Activated CD8-positive, alpha-beta memory T cell treated with anti-CD3 and anti-CD28 coated beads for 48 hours (primary cell): ENCODE results near the gene DPP6.
"Not testable (repeated sequence)": the region's sequence is repeated elsewhere in the genome, so short reads cannot be mapped to it uniquely, and the experiment has no call there.

Experiments
- DNase-seq, 3 experiments: peaks; one replicate each; pipeline ENCODE4 v3.0.0-alpha.2; 2020; ENCODE audit warnings: low read depth in 2 of 3, low spot score in 2 of 3

DPP6 gene

DNA sequence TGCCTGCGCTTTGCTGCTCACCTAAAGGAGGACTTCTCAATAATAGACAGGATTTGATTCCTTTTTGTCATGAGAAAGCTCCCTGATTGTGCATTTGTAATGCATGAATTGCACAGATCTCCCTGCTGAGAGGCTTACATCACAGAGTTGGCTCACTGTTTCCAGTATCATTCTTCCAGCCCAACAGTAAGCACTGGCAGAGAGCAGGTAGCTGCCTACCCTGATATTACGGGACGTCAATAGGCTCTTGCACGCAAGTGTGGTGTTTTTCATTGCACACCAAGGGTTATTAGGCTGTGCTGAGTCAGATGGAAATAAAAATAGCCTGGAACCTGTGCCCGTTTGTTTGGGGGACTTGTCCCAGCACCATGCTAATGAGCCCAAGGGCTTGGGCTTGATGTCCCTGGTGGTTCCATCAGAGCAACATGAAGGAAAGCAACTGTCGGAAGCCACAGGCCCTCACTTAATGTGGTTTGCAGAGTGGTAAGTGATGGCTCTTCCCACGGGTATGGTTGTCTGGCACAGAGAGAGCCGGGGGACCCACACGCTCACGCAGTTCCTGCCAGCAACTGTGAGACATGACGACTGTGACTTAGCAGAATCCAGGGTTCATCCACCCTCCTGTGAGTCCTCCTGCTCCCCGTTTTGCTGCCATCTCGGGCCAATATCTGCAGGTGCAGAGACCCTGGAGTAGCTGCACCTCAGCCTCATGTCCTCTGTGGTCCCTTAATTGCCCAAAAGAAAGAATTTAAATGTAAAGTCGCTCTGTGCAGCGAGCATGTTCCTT, 20.4 kb downstream of the DPP6 start:
- not testable (repeated sequence) for DNase-seq

DNA sequence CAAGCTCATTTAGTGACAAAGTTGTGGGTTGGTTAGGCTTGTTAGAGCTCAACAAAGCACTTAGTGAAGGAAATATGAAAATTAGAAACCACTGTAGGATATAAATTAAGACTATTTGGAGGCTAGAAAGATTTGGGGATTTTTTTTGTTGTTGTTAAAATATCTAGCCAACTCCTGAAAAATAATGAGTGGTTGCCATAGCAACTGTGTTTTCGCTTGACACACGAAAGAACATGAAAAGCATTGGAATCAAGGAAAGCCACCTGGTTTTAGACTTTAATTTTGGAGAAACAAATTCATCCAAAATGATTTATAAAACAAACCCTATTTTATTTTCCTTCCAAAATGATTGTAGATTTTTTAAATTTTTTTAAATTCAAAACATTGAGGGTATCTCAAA, 26.3 kb downstream of the DPP6 start:
- not testable (repeated sequence) for DNase-seq

DNA sequence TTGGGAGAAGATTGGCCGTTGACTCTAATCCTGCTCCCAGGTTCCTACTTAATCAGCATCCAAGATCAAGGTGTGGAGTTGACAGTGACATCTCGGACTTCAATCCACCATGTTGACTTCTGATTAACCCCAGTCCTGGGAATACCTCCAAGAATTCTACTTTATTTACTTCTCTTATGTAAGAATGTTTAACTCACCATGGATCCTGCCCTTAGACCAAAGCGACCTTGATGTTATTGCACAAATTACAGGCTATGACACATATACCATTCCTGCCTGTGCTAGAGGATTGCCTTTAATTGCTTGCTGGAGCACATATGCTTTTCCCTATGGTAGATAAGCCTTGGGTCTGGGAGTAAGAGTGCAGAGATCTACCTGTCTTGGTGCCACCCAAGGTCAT, 28.1 kb downstream of the DPP6 start:
- DNase-seq: not testable (repeated sequence)

DNA sequence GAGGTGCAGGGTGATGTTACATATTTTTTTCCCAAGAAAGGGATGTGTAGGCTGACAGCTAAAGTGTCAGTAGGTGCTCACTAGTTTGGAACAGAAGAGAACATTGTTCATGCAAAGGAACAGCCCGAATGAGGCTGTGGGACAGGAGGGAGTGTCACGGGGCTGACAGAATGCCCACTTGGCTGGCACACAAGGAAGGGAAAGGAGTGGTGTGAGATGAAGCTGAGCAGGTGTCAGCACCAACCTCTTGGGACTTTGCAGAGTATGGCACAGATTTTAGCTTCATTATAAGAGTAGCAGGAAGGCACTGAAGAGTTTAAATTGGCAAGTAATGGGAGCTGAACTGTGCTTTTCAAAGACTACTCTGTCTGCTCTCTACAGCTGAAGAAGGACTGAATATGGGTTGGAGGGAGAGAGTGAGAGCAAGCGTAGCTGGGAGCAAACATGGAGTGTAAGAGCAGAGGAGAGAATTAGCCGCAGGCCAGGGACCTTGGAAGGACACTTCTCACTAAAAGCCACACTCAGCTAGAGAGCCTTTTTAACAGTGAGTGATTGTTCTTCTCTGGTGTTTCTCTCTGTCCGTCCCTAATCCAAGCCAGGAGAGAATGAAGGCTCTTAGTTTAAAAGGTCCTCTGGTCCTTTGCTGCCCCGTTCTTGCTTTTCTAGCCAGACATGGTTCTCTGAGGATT, 35.0 kb downstream of the DPP6 start:
- not testable (repeated sequence) for DNase-seq

DNA sequence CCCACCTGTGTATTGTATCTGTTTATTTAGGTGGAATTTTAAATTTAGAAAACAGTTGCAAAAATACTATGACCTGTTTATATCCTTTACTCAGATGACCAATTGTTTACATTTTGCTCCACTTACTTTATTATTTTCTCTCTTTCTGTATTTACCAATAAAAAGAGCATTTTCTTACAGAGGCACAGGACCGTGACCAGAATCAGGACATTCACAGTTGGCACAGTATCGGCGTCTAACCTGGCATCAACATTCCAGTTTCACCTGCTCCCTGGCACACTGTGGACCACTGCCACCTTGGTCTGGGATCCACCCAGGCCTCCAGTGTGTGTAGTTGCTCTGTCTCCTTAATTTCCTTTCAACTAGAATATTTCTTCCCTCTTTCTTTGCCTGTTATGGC, 39.9 kb downstream of the DPP6 start:
- not testable (repeated sequence) for DNase-seq

DNA sequence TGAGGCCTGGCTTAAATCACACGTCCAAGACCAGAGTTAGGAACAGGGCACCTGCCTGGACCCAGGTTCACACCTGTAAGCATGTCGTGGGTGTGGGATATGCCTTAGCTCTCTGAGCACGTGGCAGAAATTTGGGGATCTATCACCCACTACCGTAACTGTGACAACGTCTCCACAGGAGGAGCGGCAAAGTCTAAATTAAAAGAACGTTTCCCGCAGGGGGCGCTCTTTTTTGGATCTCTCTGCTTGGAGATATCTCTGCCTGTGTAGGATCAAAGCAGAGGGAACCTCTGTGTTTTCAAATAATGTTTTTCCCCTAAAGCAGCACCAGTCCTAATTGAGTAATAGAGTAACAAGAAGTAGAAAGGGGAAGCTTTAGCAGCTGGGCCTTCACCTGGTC, 43.0 kb downstream of the DPP6 start:
- DNase-seq: not testable (repeated sequence)

DNA sequence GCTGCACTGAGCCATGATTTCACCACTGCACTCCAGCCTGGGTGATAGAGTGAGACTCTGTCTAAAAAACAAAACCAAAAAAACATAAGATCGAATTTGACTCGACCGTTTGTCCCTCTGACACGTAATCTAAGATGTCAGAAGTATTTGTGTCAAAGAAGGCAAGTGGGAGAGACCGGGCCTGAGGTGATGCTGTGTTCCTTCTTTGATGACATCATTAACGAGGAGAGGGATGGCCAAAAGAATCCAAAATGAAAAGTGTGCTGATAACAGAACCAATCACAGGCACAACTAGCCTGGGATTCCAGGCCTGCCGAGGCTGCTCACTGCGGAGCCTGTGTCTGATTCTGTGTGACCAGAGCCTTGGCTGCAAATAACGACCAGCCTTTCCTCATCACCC, 52.9 kb downstream of the DPP6 start:
- not testable (repeated sequence) for DNase-seq

DNA sequence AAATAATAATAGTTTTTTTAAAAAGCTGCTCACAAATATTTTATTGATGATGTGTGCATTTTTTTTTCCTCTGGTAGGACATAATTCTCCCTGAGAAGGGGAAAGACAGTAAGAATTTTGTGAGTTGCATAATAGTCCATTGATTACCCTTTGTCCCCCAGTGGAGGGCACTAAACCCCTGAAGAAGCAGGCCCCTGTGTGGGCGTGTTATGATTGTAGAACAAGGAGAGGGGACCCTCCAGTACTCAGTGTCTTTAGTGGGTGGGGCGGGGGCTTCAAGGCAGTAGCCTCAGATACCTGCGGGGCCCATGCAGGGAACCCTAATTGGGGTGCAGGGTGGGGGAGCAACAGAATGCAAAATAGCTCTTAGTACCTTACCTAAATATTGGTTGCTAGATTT, 57.4 kb downstream of the DPP6 start:
- DNase-seq: not testable (repeated sequence)

DNA sequence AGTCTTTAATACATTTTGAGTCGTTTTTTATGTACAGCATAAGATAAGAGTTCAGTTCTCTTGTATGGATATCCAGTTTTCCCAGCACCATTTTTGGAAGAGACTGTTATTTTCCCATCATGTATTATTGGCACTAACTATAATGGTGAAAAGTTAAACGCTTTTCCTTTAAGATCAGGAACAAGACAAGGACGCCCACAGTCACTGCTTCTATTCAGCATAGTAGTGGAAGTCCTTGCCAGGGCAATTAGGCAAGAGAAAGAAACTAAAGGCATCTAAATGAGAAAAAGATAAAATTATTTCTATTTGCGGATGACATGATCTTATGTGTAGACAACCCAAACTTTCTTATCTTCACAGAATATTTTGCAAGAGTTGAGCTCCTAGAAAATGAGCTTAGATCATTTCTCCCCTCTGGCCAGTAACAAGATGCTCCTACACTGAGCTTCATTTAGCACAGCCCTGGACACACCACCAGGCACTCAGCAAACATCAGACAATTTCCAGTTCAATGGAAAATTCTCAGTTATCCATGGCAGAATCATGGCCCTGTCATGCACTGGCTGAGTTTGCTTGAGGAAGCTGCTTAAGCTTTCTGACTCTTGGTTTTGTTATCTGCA, 61.6 kb downstream of the DPP6 start:
- DNase-seq: not testable (repeated sequence)

DNA sequence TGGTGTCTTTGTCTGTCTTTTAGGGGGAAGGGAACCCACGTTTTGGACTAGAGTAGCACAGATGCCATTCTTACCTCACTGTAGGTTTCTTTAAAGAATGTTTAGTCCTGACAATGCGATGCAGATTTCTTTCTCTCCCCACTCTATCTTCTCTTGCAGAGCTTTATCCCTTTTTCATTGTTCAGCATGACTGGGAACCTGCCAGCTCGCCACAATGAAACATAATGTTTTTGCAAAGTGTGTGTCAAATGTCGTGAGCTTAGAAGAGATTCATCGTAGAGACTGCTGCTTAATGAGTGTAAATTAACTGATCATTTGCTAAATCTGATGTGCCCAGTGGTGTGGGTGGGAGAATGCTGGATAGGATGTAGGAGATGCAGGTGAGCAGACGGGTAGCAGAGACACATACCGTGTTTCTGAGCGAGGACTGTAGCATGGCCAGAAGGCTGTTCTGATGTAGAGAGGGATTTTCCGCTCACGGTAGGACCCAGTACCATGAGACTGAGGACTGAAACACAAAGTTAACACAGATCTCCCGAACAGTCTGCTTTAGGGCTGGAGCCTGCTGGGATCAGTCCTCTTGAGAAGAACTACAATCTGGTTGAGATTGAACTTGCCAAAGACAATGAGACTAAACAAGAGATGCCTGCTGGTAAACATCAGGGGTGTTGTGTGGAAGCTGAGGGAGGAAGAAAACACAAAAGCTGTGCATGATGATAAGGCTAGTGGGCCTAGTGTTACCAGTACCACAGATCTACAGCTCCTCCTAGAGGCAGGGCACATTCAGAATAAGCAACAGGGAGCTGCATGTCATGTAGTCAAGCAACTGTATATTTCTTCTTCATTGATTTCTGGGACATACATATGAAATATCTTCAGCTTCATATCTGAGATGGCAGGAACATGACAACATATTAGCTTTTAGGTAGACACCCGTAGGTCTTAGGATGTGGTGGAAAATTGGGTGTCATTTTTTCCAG, 65.5 kb downstream of the DPP6 start:
- not testable (repeated sequence) for DNase-seq

DNA sequence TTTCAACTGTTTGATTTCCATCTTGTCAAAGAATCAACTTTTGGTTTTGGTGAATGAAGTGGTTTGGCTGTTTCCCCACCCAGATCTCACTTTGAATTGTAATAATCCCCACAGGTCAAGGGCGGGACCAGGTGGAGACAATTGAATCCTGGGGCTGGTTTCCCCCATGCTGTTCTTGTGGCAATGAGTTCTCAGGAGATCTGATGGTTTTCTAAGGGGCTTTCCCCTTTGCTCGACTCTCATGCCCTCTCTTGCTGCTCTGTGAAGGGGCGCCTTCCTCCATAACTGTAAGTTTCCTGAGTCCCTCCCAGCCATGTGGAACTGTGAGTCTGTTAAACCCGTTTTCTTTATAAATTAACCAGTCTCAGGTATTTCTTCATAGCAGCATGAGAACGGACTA, 68.6 kb downstream of the DPP6 start:
- not testable (repeated sequence) for DNase-seq

DNA sequence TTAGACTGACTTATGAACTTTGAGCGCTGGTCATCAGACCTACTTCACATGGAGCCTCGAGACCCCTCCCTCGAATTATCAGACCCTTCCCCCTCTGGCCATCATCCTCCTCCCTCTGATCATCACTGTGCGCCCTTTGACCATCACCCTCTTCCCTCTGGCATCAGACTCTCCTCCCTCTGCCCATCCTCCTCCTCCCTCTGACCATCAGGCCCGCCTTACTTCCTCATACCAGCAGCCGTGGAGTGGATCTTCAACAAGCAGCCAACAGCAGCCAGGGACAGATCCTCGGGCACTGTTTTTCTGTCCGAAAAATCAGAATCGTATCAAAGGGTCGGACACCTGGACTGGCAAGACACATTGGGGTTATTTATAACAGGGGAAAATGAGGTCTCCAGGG, 70.5 kb downstream of the DPP6 start:
- DNase-seq: not testable (repeated sequence)

DNA sequence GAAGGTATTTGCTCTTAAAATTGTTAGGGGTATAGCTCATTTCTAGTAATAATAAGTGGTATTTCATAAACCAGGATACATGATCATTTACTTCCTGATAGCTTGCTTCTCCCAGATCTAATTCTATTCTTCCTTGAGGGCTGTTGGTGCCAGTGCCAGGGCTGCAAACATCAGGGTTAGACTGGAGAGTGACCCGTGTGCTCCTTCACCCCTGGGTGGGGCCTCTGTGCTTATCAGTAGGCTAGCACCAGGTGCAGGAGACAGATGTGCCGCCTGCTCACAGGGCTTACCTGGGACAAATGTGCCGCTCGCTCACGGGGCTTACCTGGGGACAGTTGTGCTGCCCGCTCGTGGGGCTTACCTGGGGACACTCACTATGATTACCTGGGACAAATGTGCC, 71.2 kb downstream of the DPP6 start:
- not testable (repeated sequence) for DNase-seq

DNA sequence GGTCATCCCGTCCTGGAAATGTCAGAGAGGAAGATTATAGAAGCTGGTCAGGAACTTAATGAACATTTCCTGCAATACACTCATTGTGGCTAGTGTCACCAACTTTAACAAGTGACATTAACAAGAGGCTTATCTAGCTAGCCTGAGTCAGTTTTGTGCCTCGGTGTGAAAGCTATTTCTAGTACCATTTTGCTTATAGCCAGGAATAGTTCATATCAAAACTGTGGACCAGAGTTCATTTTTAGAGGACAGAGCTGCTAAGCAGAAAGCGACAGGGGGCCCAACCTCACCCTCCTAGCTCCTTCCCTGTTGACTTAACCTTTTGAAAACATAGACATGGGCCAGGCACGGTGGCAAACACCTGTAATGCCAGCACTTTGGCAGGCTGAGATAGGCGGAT, 76.9 kb downstream of the DPP6 start:
- not testable (repeated sequence) for DNase-seq

DNA sequence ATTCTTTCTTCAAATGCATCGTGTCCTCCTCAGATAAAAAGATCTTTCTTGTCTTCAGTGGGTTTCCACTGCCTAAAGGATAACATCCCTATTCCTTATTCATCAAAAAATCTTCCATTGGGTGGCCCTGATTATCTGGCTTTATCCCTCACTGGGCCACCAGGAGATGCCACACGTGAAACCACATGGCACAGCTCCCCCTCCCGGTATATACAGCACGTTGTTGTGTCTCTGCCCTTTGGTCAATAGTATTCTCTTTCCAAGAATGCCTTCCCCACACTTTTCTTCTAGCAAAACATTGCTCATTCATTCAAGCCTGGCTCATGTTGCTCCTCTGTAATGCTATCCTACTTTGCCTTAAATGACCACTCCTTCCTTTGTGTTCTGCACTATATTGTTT, 80.4 kb downstream of the DPP6 start:
- DNase-seq: not testable (repeated sequence)

DNA sequence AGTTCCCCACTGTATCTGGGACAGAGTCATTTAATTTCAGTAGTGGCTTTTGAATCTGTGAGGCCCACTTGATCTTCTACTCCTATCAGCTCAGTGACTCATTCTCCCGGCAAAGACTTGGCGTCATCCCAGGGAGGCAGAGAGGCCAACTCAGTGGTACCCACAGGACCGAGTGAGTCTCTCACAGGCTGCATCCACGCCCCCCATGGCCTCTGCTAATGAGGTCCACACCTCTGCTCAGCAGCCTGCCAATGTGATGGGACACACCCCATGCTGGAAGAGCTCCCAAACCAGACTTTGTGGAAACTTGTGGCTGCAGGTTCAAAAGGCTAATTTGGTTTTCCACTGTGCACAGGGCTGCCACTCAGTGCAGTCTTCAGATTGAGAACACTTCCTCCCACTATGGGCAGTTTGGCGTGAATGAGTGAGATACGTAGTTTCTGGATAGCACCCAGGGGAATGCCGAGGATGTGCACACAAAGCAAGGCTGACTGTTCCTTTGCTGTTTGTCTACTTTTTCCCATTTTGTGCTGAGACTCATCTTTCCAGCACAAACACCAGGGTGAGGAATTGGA, 81.6 kb downstream of the DPP6 start:
- not testable (repeated sequence) for DNase-seq

DNA sequence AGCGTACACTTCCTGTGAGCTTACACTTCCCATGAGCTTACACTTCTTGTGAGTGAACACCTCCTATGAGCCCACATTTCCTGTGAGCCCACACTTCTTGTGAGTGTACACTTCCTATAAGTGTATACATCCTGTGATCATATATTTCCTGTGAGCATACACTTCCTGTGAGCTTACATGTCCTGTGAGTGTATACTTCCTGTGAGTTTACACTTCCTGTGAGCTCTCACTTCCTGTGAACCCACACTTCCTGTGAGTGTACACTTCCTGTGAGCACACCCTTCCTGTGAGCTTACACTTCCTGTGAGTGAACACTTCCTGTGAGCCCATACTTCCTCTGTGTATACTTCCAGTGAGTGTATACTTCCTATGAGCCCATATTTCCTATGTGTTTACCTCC, 82.5 kb downstream of the DPP6 start:
- not testable (repeated sequence) for DNase-seq

DNA sequence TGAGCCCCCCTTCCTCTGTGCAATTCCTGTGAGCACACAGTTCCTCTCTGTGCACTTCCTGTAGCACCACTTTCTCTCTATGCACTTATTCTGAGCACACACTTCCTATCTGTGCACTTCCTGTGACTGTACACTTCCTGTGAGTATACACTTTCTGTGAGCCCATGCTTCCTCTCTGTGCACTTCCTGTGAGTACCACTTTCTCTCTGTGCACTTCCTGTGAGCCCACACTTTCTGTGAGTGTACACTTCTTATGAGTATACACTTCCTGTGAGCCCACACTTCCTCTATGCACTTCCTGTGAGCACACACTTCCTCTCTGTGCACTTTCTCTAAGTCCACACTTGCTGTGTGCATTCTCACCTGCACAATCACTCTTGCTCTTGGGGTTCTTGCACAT, 83.4 kb downstream of the DPP6 start:
- not testable (repeated sequence) for DNase-seq

DNA sequence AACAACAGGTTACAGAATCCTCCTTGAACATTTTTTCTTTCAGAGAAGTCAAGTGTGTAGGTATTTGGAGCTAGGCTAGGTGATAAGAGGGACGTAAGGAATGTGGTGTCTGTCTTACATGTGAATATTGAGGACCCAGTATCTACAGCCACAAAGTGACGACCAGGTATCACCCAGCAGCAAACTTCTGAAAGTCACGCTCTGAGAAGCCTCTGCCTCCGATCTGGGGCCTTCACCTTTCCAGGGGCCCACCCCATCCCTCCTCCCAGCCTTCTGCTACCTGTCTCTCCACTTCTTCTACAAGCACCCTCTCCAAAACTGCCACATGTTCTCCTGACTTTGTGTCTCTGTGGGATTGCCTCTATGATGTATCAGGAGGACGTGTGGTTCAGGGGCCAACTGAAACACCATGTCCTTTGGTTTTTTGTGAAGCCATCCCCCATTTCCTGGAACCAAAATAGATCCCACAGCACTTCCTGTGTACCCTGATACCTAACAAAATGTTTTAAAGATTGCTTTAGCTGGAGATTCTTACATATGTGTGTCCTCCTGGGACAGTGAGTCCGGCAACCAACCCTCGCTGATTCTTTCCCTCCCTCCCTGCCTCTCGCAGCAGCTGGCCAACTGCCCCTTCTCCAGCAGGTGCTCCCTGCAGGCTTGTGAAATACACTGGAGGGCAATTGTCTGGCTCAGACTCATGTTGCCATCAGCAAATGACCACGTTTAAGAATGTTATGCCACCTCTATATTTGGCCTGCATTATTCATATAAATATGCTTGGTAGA, 93.9 kb downstream of the DPP6 start:
- DNase-seq: not testable (repeated sequence)

DNA sequence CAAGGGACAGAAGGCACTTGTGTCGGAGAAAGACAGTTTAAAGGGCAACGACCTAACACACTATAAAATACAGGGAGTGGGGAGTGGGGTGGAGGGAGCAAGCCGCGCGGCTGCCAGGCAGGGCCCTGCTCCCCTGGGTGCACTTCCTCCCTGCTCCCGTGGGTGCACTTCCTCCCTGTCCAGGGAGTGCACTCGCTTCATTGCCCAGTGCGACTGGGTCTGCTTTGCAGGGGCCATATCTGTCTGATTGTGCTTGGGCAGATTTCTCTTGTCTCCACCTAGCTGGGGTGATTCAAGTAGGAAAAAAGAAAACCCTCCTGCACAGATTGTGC, 94.5 kb downstream of the DPP6 start:
- DNase-seq: not testable (repeated sequence)
